ENCODE data around the gene TRPM1.
A peak's percentile ranks its signal among the peaks of the same experiment; 100 is the strongest.

The TRPM1 gene

DNA sequence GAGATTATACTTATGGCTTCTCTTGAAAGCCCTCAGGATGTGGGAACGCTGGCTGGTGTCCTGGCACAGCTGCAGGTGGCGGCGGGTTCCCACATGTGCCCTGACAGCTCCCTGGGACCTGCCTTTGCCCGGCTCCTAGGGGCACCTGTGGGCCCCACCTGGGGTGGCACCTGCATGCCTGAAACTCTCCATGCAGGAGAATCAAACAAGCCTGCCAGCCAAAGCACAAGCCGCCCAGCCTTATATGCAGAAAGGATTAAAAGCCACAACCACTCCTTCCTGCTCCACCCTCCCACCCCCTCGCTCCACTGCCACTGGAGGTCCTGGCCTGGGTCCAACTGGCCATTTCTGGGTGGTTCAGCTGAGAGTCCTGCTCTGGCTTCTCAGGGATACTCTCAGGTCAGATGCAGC is 18.1 kb downstream of the TRPM1 start:
- no peak for DNase-seq (ENCODE audit: low read depth in 2 of 2)

GRCh38 chr15:31082771-31083369 is 18.7 kb downstream of the TRPM1 start:
- no peak for DNase-seq (ENCODE audit: low read depth in 2 of 2)

DNA sequence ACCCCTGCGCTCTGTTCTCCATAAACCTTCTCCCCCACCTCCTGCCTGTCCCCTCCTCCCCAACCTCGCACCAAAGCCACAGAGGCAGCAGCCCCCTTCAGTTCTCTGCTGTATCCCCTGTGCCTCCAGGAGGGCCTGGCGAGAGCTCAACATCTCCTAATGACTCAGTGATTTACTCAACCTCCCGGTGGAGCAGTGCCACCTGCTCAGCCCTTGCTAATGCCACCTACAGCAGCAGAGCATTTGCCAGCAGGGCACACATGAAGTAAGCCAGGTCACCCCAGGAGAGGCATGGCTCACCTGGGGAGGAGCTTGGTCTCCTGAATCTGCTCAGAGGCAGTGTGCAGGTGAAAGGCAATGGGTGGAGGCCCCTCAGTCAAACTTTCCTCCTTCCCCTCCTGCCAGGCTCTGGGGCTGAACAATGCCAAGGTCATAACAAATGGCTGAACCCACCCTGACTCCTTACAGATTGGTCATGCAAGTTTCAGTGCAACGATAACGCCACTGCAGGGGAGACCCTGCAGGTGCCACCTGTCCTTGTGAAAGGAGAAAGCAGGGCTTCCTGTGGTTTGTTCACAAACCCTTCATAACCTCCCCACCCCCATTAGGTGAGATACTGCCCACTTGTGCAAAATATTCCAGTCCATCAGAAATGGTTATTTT is 19.8 kb downstream of the TRPM1 start:
- no peak for DNase-seq (ENCODE audit: low read depth in 2 of 2)

- no peak for DNase-seq (ENCODE audit: low read depth in 2 of 2)
These were observed 20.5 kb downstream of the TRPM1 start for GRCh38 chr15:31081056-31081455.

DNA sequence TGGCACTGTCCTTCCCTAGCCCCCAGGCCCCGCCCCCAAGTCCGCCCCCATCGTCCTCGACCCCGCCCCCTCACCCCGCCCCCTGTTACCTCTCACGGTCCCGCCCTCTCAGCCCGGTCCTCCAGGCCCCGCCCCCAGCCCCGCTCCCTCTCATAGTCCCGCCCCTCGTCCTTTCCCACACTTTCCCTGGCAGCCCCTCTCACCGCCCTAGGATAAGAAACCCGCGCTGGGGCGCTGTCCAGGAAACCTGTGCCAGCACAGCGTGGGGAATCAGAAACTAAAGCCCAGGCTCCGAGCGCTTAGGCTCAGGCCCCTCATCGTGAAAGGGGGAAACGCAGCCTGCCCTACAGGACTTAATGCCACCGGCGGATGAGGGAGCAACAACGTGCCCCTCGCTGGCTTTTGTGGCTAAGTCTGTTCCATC is 20.9 kb downstream of the TRPM1 start:
- peak; percentile 11 to 38 for DNase-seq (ENCODE audit: low read depth in 2 of 2)

DNA sequence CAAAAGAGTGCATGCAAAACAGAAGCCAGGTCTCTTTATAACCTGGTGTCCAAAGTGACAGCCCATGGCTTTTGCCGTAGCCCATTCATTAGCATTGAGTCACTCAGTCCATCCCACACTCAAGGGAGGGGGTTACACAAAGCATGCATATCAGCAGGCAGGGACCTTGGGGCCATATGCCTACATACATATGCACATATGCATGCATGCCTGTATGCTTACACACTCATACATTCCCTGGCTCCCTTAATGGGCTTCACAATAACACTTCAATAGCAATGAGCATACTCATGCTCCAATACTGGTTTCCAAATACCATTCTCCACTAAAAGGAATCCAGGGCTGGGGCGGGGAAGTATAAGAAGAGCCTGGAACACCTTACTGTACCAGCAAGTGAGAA is 22.0 kb downstream of the TRPM1 start:
- DNase-seq (ENCODE audit: low read depth in 2 of 2), result no peak

DNA sequence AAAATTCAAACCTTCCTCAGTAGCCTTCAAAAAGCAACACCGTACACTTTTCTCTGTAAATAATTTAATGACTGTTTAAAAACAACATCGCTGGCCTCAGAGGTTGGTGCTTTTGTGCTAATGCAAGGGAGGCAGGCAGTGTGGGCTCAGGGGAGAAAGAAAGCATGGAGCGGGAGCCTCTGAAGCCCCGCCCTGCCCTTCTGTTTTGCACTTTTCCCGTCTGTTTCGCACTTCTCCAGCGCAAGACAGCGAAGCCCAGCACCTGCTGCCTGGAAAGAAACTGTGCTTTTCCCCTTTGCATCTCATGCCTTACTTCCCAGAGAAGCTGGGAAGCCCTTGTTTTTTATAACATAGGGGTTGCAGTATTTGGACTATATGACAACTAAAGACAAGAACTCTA is 23.1 kb downstream of the TRPM1 start:
- no peak for DNase-seq (ENCODE audit: low read depth in 2 of 2)

- DNase-seq (ENCODE audit: low read depth in 2 of 2), result no peak
These were observed 23.6 kb downstream of the TRPM1 start for GRCh38 chr15:31077941-31078340.

GRCh38 chr15:31077181-31077580 is 24.3 kb downstream of the TRPM1 start:
- DNase-seq (ENCODE audit: low read depth in 2 of 2), result no peak

- DNase-seq (ENCODE audit: low read depth in 2 of 2), result no peak
These were observed 27.2 kb downstream of the TRPM1 start for GRCh38 chr15:31074321-31074720.

DNA sequence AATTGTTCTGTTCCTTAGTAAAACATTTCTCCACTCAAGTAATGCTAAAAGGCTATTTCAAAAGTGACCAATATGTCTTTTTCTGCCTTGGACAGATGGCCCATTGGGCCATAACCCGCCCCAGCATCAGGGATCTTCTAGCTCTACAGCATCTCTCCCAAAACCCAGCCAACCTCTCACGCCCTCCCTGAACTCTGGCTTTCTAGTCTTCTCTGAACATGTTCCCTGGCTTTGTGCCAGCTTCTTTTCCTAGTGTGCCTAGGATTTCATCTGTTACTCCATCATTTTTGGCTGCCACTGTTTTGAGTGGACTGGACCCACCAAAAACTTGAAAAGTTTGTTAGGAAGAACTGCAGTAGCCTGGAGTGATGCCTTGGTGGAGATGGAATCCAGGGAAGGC is 30.7 kb downstream of the TRPM1 start:
- no peak for DNase-seq (ENCODE audit: low read depth in 2 of 2)

- no peak for DNase-seq (ENCODE audit: low read depth in 2 of 2)
These were observed 32.0 kb downstream of the TRPM1 start for GRCh38 chr15:31069360-31070000.

DNA sequence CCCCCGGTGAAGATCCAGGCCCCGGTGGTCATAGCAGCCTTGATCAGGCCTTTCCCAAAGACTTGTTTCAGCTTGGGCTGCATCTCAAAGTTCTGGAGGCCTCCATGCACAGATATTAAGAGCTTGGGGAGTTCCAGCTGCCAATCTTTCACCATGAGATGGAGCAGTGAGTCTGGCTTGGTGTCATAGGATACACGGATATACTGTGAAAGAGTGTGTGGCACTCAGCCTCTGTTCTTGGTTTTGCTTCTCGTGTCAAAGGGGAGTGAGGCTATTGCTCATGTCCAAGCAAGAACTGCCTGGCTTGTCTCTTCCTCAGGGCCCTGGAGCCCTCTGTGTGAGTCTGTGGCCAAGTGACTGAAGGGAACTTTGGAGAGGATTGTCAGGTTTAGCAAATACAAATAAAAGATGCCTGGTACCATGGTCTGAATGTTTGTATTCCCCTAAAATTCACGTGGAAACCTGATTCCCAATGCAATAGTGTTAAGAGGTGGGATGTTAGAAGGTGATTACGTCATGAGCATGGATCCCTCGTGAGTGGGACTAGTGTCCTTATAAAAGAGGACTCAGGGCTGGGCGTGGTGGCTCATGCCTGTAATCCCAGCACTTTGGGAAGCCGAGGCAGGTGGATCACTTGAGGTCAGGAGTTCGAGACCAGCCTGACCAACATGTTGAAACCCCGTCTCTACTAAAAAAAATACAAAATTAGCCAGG is 33.5 kb downstream of the TRPM1 start:
- DNase-seq (ENCODE audit: low read depth in 2 of 2), result no peak

GRCh38 chr15:31065824-31066223 is 35.7 kb downstream of the TRPM1 start:
- no peak for DNase-seq (ENCODE audit: low read depth in 2 of 2)

DNA sequence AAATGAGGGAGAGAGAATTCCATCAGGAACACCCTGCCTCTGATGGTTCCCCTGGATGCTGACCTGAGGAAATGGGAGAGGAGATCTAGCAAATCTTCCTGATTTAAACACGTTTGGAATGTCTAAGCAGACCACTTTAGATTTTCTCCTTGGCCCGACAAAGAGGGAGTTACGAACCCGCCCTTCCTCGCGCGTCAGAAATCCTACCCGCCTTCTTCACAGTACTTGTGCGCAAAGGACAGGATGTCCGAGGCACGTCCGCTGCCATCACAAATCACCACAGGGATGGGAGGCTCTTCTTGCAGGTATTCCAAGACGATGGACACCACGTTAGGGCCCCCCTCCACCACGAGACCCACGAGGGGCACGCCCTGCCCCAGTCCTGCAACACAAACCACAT is 38.6 kb downstream of the TRPM1 start:
- no peak for DNase-seq (ENCODE audit: low read depth in 2 of 2)

- DNase-seq (ENCODE audit: low read depth in 2 of 2), result no peak
These were observed 39.1 kb downstream of the TRPM1 start for GRCh38 chr15:31062310-31062847.

GRCh38 chr15:31060429-31061140 is 40.9 kb downstream of the TRPM1 start:
- no peak for DNase-seq (ENCODE audit: low read depth in 2 of 2)

GRCh38 chr15:31058236-31058962 is 43.1 kb downstream of the TRPM1 start:
- no peak for DNase-seq (ENCODE audit: low read depth in 2 of 2)

GRCh38 chr15:31051496-31052080 is 49.9 kb downstream of the TRPM1 start:
- DNase-seq (ENCODE audit: low read depth in 2 of 2), result no peak

DNA sequence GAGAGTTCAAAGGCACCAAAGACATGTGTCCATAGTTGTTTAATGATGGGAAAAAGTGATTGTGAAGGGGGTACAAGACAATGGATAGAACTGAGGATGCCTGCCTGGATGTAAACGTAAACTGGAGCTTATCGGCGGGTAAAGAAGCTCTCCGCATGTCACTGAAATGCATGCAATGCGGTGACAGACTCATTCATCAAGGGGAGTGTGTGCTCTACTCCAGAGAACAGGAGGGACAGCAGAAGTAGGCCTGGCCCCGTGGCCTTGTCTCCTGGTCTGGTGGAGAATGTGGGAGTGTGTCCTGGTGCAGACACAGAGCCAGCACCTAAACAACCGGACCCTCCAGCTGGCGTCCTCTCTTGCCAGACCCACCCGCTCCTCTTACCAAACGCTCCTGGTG is 50.6 kb downstream of the TRPM1 start:
- DNase-seq (ENCODE audit: low read depth in 2 of 2), result no peak
